Left ventricle myocardium inferior (tissue), 1 donor: ENCODE data around the gene ITSN2. TPM values are rescaled to one million over a fixed set of nuclear protein-coding genes. Genes with fewer than 3 reads are reported as not detected.

Source experiments
- DNase-seq: peaks from one replicate; pipeline ENCODE4 v3.0.0-alpha.2; 2020
- H3K27ac ChIP-seq: fragments of 200-600 bp; replicated peaks from 2 replicates; pipeline ENCODE4 v1.8.0; 2021
- H3K27me3 ChIP-seq: fragments of 200-600 bp; 2 replicates; pipeline ENCODE4 v1.8.0; 2021; ENCODE audit warnings: low read depth
- H3K36me3 ChIP-seq: fragments of 200-600 bp; 2 replicates; pipeline ENCODE4 v1.8.0; 2021
- H3K4me1 ChIP-seq: fragments of 200-600 bp; 2 replicates; pipeline ENCODE4 v1.8.0; 2021
- H3K4me3 ChIP-seq: fragments of 200-600 bp; 2 replicates; pipeline ENCODE4 v1.8.0; 2021; ENCODE audit warnings: mild to moderate bottlenecking, moderate library complexity
- H3K9me3 ChIP-seq: fragments of 200-600 bp; replicated peaks from 2 replicates; pipeline ENCODE4 v1.8.0; 2021
- intact Hi-C: fragments of 100-400 bp; cut with micrococcal nuclease; formaldehyde crosslinking; loops from one replicate; pipeline ENCODE4 v1.11.0; 2022
- total RNA-seq: library from RNA; stranded (reverse); fragmentation: NEBNext Ultra II Directional; extraction: Animal tissue kit (Norgen Biotek cat#: 25700); gene quantifications from one replicate; pipeline ENCODE4 v1.2.1, GENCODE V29; 2021
- TF ChIP-seq, protein P1 (sequence below): fragments of 200-600 bp; IDR thresholded peaks from 2 replicates; pipeline ENCODE4 v1.8.0; 2021; ENCODE audit warnings: antibody characterized with exemption, mild to moderate bottlenecking, borderline replicate concordance
- donor health status: DM: no; HTN: yes; CAD: no; lungs with severe emphysema.

The ITSN2 gene
- total RNA-seq, 1 donor from 2014 or later, result 24.4 TPM

DNA sequence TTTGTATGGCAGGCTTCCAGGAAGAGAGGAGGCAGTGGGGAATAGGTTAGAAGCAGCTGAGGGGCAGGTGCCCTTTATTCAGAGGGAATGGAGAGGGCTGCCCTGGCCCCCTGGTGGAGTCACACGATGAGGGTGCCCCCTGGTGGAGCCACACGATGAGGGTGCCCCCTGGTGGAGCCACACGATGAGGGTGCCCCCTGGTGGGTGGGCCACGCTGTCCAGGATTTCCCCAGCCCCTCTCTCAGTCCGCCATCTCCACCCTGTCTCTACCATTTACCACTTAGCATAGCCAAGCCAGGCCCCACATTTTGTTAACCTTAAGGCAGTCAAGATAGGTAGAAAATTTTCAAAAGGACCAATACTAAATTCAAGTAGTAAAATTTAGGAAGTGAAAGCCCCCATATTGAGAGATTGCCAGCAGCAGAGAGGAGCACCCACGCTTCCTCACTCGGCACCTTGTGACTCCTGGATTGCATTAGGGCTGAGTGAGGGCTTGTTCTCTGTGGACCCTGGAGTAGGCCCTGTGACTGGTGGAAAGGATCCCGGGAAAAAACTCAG, 195.8 kb downstream of the ITSN2 start:
- H3K36me3 ChIP-seq, result peaks cover 15% of the 10 kb centered on the region
- no peaks in the 10 kb centered on the region for H3K27me3 ChIP-seq
- TF ChIP-seq, protein P1, sequence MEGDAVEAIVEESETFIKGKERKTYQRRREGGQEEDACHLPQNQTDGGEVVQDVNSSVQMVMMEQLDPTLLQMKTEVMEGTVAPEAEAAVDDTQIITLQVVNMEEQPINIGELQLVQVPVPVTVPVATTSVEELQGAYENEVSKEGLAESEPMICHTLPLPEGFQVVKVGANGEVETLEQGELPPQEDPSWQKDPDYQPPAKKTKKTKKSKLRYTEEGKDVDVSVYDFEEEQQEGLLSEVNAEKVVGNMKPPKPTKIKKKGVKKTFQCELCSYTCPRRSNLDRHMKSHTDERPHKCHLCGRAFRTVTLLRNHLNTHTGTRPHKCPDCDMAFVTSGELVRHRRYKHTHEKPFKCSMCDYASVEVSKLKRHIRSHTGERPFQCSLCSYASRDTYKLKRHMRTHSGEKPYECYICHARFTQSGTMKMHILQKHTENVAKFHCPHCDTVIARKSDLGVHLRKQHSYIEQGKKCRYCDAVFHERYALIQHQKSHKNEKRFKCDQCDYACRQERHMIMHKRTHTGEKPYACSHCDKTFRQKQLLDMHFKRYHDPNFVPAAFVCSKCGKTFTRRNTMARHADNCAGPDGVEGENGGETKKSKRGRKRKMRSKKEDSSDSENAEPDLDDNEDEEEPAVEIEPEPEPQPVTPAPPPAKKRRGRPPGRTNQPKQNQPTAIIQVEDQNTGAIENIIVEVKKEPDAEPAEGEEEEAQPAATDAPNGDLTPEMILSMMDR, result peak; percentile 69
- intact Hi-C loops, result no loop called here
- H3K9me3 ChIP-seq, result no peaks in the 10 kb centered on the region
- H3K4me3 ChIP-seq, result no peak overlapping the region
- DNase-seq, result peak; percentile 15
- H3K4me1 ChIP-seq, result no peaks in the 10 kb centered on the region
- no peak overlapping the region for H3K27ac ChIP-seq

DNA sequence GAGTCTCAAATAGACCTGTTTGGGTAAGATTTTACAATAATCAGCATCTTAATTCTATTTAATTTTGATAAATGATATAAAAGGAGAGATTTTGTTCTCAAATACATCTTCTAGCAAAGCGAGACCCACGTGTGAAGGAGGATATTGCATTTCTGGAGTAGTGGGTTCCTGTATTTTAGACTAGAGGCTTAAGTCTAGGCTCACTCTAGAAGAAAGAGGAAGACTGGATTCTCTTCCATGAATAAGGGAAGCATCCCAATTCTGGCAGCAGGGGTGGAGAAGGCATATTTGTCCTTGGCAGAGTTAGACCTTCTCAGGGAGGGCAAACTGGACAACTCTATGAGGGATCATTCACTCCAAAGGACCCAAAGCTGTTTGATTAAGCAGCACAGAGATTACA, 196.7 kb downstream of the ITSN2 start:
- Histone ChIP-seq H3K27me3 (no peaks in the 10 kb centered on the region), H3K27ac (no peak overlapping the region), H3K9me3 (no peaks in the 10 kb centered on the region), H3K36me3 (peaks cover 15% of the 10 kb centered on the region), H3K4me3 (no peak overlapping the region), H3K4me1 (no peaks in the 10 kb centered on the region)
- DNase-seq, result no peak
- TF ChIP-seq, protein P1, result no peak
- intact Hi-C loops, result no loop called here

DNA sequence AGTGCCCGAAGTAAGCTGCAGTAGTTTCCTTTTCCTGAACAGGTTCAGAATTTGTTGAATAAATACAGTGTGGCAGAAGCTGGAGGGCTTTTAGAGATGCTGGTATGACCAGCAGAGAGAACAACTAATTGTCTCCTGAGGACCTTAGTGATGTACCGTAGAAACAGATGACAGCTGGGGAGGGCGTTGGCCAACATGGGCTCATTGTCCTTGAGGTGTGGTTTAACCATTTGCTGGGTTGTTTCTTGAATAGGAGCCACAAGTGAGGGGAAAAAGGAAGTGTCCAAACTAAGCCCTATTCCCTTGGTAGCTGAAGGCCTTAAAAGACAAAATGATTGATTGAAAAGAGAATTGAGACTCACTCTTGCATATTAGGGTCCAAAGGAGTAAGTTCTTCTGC, 197.2 kb downstream of the ITSN2 start:
- TF ChIP-seq, protein P1, result no peak
- H3K9me3 ChIP-seq, result no peaks in the 10 kb centered on the region
- H3K27ac ChIP-seq, result no peak overlapping the region
- intact Hi-C loops, result no loop called here
- H3K4me1 ChIP-seq, result no peaks in the 10 kb centered on the region
- H3K36me3 ChIP-seq, result peaks cover 15% of the 10 kb centered on the region
- no peak for DNase-seq
- H3K27me3 ChIP-seq, result no peaks in the 10 kb centered on the region
- no peak overlapping the region for H3K4me3 ChIP-seq

DNA sequence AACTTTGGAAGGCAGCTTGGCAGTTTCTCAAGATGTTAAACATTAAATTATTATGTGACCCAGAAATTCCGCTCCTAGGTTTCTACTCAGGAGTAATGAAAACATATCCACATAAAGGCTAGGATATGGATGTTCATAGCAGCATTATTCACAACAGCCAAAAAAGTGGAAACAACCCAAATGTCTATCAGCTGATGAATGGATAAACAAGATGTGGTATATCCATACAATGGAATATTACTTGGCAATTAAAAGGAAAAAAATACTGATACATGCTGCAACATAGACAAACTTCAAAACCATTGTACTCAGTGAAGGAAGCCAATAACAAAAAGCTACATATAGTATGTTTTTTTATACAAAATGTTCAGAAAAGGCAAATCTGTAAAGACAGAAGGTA, 197.8 kb downstream of the ITSN2 start:
- Histone ChIP-seq H3K4me1 (no peaks in the 10 kb centered on the region), H3K27me3 (no peaks in the 10 kb centered on the region), H3K27ac (no peak overlapping the region), H3K36me3 (peaks cover 15% of the 10 kb centered on the region), H3K4me3 (no peak overlapping the region), H3K9me3 (no peaks in the 10 kb centered on the region)
- TF ChIP-seq, protein P1, result no peak
- intact Hi-C loops, result no loop called here
- no peak for DNase-seq

DNA sequence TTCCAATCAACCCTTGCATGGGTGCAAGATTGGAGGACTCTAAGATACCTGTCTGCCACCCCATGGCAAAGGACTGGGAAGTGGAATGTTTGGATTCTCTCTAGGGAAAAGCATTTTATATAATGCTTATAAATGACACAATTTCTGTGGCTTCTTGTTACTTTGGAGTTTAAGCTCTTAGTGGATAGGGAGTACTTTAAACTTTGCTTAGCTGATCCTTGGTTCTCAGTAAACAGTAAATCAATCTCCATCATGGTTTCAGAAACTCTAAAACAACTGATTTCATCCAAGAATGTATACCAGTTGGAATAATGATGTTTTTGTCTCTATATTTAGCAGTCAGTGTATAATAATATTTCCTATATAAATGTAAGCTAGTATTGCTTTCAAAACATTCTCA, 199.6 kb downstream of the ITSN2 start:
- TF ChIP-seq, protein P1, result no peak

DNA sequence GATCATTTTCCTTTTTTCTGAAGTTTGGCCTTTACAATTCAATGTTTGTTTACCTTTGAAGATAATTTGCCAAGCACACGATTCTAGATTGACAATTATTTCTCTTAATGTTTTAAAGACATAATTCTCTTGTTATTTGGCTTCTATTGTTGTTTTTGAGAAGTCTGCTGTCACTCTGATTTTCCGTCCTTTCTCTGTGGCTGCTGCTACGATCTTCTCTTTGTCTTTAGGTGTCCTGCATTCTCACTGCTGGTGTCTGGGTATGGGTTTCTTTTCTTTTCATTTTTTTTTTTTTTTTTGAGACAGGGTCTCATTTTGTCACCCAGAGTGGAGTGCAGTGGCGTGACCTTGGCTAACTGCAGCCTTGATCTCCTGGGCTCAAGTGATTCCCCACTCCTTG, 200.6 kb downstream of the ITSN2 start:
- H3K9me3 ChIP-seq, result no peaks in the 10 kb centered on the region
- no peak overlapping the region for H3K4me3 ChIP-seq
- no peaks in the 10 kb centered on the region for H3K27me3 ChIP-seq
- TF ChIP-seq, protein P1, result no peak
- DNase-seq, result no peak
- peaks cover 15% of the 10 kb centered on the region for H3K36me3 ChIP-seq
- H3K27ac ChIP-seq, result no peak overlapping the region
- no peaks in the 10 kb centered on the region for H3K4me1 ChIP-seq
- intact Hi-C loops, result no loop called here

More for the DNA sequence above, 199.6 kb downstream of the ITSN2 start:
- no peak overlapping the region for H3K27ac ChIP-seq
- peaks cover 15% of the 10 kb centered on the region for H3K36me3 ChIP-seq
- DNase-seq, result no peak
- H3K9me3 ChIP-seq, result no peaks in the 10 kb centered on the region
- H3K27me3 ChIP-seq, result no peaks in the 10 kb centered on the region
- H3K4me3 ChIP-seq, result no peak overlapping the region
- H3K4me1 ChIP-seq, result no peaks in the 10 kb centered on the region
- intact Hi-C loops, result no loop called here
